HG03354 (cell line): ENCODE data around the gene WWOX.

Experiments
- ATAC-seq: cut with Tn5 transposase; IDR thresholded peaks from one replicate; pipeline ENCODE4 v1.9.1; 2021; ENCODE audit warnings: mild to moderate bottlenecking; ENCODE audit not compliant: unreplicated experiment, poor library complexity, severe bottlenecking

WWOX gene

GRCh38 chr16:78372277-78372676, 272.8 kb downstream of the WWOX start:
- ATAC-seq: no peak

GRCh38 chr16:78375055-78375679, 275.7 kb downstream of the WWOX start:
- ATAC-seq: no peak

- no peak for ATAC-seq
These were observed 277.0 kb downstream of the WWOX start for GRCh38 chr16:78376452-78376851.

GRCh38 chr16:78377312-78377711, 277.9 kb downstream of the WWOX start:
- no peak for ATAC-seq

GRCh38 chr16:78381060-78381459, 281.6 kb downstream of the WWOX start:
- no peak for ATAC-seq

GRCh38 chr16:78383118-78383517, 283.7 kb downstream of the WWOX start:
- no peak for ATAC-seq

- ATAC-seq: no peak
These were observed 285.8 kb downstream of the WWOX start for GRCh38 chr16:78385086-78385805.

GRCh38 chr16:78386557-78387324, 287.3 kb downstream of the WWOX start:
- no peak for ATAC-seq

- no peak for ATAC-seq
These were observed 289.6 kb downstream of the WWOX start for GRCh38 chr16:78389009-78389498.

- ATAC-seq: no peak
These were observed 290.6 kb downstream of the WWOX start for GRCh38 chr16:78390092-78390491.

- ATAC-seq: no peak
These were observed 291.3 kb downstream of the WWOX start for GRCh38 chr16:78390508-78391324.

- ATAC-seq: no peak
These were observed 293.2 kb downstream of the WWOX start for GRCh38 chr16:78392585-78393195.

- no peak for ATAC-seq
These were observed 295.6 kb downstream of the WWOX start for GRCh38 chr16:78395035-78395434.

GRCh38 chr16:78396046-78396445, 296.6 kb downstream of the WWOX start:
- no peak for ATAC-seq

- ATAC-seq: no peak
These were observed 297.2 kb downstream of the WWOX start for GRCh38 chr16:78396673-78397072.

- no peak for ATAC-seq
These were observed 299.9 kb downstream of the WWOX start for GRCh38 chr16:78399384-78399783.

GRCh38 chr16:78402833-78403232, 303.4 kb downstream of the WWOX start:
- no peak for ATAC-seq

GRCh38 chr16:78405040-78405439, 305.6 kb downstream of the WWOX start:
- no peak for ATAC-seq

GRCh38 chr16:78405833-78406232, 306.4 kb downstream of the WWOX start:
- no peak for ATAC-seq
